Memory B cell (primary cell): ENCODE data around the gene NSMCE4A.
A peak's percentile ranks its signal among the peaks of the same experiment; 100 is the strongest.
"Not testable (repeated sequence)": the region's sequence is repeated elsewhere in the genome, so short reads cannot be mapped to it uniquely, and the experiment has no call there.

Experiments used
- ATAC-seq: fragments of 150-1000 bp; cut with Tn5 transposase; 2 replicates; pipeline ENCODE4 v1.10.0; 2021; ENCODE audit warnings: low read depth, mild to moderate bottlenecking, moderate library complexity
- DNase-seq, 2 donors: peaks; one replicate each; pipeline ENCODE4 v3.0.0; 2022; ENCODE audit warnings: low spot score in 2 of 2
- H3K27ac Mint-ChIP-seq: one replicate; pipeline ENCODE4 v1.8.0; 2022; ENCODE audit warnings: mild to moderate bottlenecking, moderate library complexity, mixed read lengths
- H3K27me3 Mint-ChIP-seq: one replicate; pipeline ENCODE4 v1.8.0; 2022; ENCODE audit warnings: mixed read lengths
- H3K36me3 Mint-ChIP-seq: one replicate; pipeline ENCODE4 v1.8.0; 2022; ENCODE audit warnings: mild to moderate bottlenecking, mixed read lengths
- H3K4me1 Mint-ChIP-seq: one replicate; pipeline ENCODE4 v1.8.0; 2022; ENCODE audit warnings: mixed read lengths
- H3K4me3 Mint-ChIP-seq: one replicate; pipeline ENCODE4 v1.8.0; 2022; ENCODE audit warnings: mild to moderate bottlenecking, moderate library complexity, mixed read lengths
- H3K9me3 Mint-ChIP-seq: one replicate; pipeline ENCODE4 v1.8.0; 2022; ENCODE audit warnings: mixed read lengths

NSMCE4A gene

DNA sequence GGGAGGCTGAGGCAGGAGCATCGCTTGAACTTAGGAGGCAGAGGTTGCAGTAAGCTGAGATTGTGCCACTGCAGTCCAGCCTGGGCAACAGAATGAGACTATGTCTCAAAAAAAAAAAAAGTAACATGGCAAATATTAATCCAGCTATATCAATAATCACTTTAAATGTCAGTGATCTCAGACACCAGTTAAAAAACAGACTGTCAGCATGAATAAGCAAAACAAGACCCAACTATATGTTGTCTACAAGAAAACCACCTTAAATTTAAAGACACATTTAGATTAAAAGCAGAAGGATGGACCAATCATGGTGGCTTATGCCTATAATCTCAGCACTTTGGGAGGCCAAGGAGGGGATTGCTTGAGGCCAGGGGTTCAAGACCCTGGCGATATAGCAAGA lies 38.7 kb downstream of the NSMCE4A start:
- Mint-ChIP-seq H3K27me3 (peaks cover 4% of the 10 kb centered on the region), H3K4me3 (no peak overlapping the region), H3K36me3 (no peaks in the 10 kb centered on the region), H3K27ac (no peak overlapping the region), H3K9me3 (no peaks in the 10 kb centered on the region), H3K4me1 (no peaks in the 10 kb centered on the region)
- DNase-seq = no peak
- ATAC-seq = no peak

- Mint-ChIP-seq H3K36me3 (no peaks in the 10 kb centered on the region), H3K4me1 (no peaks in the 10 kb centered on the region), H3K9me3 (no peaks in the 10 kb centered on the region), H3K27me3 (peaks cover 4% of the 10 kb centered on the region), H3K27ac (no peak overlapping the region), H3K4me3 (no peak overlapping the region)
- ATAC-seq (no peak), DNase-seq (no peak)
These were observed 39.3 kb downstream of the NSMCE4A start for GRCh38 chr10:121935702-121936101.

DNA sequence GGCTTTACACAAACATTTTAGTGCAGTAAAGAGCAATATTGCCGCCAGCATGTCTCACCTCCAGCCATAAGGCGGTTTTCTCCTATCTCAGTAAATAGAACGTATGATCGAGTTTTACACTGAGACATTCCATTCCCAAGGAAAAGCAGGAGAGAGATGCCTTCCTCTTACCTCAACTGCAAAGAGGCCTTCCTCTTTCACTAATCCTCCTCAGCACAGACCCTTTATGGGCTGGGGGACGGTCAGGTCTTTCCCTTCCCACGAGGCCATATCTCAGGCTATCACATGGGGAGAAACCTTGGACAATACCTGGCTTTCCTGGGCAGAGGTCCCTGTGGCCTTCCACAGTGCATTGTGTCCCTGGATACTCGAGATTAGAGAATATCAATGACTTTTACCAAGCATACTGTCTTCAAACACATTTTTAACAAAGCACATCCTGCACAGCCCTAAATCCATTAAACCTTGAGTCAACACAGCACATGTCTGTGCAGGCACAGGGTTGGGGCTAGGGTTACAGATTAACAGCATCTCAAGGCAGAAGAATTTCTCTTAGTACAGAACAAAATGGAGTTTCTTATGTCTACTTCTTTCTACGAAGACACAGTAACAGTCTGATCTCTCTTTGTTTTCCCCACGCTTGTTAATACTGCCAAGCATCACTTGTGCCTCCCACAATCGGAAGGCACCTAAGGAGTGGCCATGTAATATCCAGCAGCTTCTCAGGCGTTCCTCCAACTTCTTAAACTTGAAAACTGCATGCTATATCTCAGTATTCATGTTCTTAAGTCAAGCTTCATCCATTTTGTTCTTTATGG lies 44.5 kb downstream of the NSMCE4A start:
- not testable (repeated sequence) for DNase-seq, H3K27ac Mint-ChIP-seq, H3K36me3 Mint-ChIP-seq, H3K4me3 Mint-ChIP-seq, ATAC-seq, H3K27me3 Mint-ChIP-seq, H3K9me3 Mint-ChIP-seq
- peaks cover 12% of the 10 kb centered on the region for H3K4me1 Mint-ChIP-seq

DNA sequence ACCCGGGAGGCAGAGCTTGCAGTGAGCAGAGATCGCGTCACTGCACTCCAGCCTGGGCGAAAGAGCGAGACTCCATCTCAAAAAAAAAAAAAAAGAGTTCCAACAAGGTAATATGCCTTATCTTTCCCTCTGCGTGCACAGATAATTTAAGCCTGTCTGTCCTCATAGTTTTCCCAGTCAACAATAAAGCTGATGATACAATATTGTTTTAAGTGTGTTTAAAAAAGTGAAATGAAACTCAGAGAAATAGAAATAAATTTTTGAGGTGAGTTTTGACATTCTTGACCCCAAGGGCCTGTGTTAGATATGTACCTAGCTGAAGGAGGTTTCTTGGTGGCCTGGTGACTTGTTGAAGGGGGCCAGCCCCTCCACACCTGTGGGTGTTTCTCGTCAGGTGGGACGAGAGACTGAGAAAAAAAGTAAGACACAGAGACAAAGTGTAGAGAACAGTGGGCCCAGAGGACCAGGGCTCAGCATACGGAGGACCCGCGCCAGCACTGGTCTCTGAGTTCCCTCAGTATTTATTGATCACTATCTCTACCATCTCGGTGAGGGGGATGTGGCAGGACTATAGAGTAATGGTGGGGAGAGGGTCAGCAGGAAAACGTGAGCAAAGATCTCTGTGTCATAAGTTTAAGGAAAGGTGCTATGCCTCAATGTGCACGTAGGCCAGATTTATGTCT lies 45.3 kb downstream of the NSMCE4A start:
- not testable (repeated sequence) for ATAC-seq, H3K27ac Mint-ChIP-seq, DNase-seq, H3K4me3 Mint-ChIP-seq, H3K36me3 Mint-ChIP-seq, H3K27me3 Mint-ChIP-seq, H3K9me3 Mint-ChIP-seq
- peaks cover 15% of the 10 kb centered on the region for H3K4me1 Mint-ChIP-seq

DNA sequence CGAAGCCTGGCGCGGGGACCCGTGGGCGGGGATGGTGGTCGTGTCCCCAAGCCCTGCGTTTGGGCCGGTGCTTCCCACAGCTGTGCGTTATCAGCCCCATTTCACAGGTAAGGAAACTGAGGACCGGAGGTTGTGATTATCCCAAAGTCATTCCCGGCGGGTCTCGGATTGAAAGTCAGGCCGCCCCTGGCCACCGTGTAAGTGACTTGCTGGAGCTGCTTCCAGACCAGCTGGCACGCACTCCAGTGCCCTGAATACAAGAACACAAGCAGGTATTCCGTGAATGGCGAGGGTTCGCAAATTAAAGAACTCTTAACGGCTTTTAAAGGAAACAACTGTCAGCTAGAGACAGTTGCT lies 46.5 kb downstream of the NSMCE4A start:
- H3K9me3 Mint-ChIP-seq = no peaks in the 10 kb centered on the region
- DNase-seq (no peak), ATAC-seq (peak; percentile 2)
- no peaks in the 10 kb centered on the region for H3K36me3 Mint-ChIP-seq
- H3K27me3 Mint-ChIP-seq = no peaks in the 10 kb centered on the region
- H3K27ac Mint-ChIP-seq = peak overlapping the region; percentile 96
- H3K4me1 Mint-ChIP-seq = peaks cover 15% of the 10 kb centered on the region
- peak overlapping the region; percentile 96 for H3K4me3 Mint-ChIP-seq

DNA sequence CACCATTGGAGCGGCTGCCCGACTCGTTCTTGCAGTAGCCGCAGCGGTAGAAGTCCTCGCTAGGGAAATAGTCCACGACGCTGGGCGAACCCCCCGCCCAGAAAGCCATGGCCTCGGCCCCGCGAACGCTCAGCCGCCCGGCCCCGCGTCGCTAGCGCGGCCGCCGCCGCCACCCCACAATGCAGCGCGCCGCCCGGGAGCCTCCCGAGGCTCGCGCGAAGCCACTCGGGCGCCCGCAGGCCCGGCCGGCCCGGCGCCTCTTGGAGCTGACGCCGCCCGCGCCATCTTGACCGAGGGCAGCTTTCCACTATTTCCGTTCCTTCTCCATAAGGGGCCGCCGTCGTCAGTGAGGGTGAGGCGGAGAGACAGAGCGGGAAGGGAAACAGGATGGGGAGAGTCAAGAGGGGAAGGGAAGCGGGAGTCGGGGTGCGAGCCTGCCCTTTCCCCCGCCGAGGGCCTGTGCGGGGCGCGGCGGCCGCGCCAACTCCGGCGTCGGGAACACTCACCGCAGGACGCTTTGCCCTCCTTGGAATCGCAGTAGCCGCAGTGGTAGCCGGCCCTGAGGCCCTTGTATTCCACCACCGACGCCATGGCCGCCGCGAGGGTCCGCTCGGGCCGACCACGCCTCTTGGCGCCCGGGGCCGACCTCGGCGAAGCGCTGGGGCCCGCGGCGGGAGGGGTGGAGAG lies 47.0 kb downstream of the NSMCE4A start, which contains the start of gene ATE1:
Gene ATE1 (minus strand): TSS at position 191 of the 687 bp plus-strand sequence. CDS start 82 bp downstream, at position 109.
- no peaks in the 10 kb centered on the region for H3K27me3 Mint-ChIP-seq
- peak within 1 kb of the TSS; percentile 96 for H3K27ac Mint-ChIP-seq
- DNase-seq (peak; percentile 78 to 79), ATAC-seq (peak; percentile 95)
- H3K36me3 Mint-ChIP-seq = peaks cover under 1% of the 10 kb centered on the region
- peaks cover 15% of the 10 kb centered on the region for H3K4me1 Mint-ChIP-seq
- no peaks in the 10 kb centered on the region for H3K9me3 Mint-ChIP-seq
- H3K4me3 Mint-ChIP-seq = peak within 1 kb of the TSS; percentile 96

GRCh38 chr10:121927318-121927840 lies 47.6 kb downstream of the NSMCE4A start:
- Mint-ChIP-seq H3K27ac (peak overlapping the region; percentile 96), H3K27me3 (no peaks in the 10 kb centered on the region), H3K9me3 (no peaks in the 10 kb centered on the region), H3K36me3 (peaks cover 6% of the 10 kb centered on the region), H3K4me3 (peak overlapping the region; percentile 96), H3K4me1 (peaks cover 17% of the 10 kb centered on the region)
- no peak for DNase-seq
- ATAC-seq = peak; percentile 17

- ATAC-seq (no peak), DNase-seq (no peak)
- Mint-ChIP-seq H3K4me1 (peaks cover 17% of the 10 kb centered on the region), H3K36me3 (peaks cover 6% of the 10 kb centered on the region), H3K4me3 (peak overlapping the region; percentile 96), H3K27ac (peak overlapping the region; percentile 96), H3K9me3 (no peaks in the 10 kb centered on the region), H3K27me3 (no peaks in the 10 kb centered on the region)
These were observed 48.2 kb downstream of the NSMCE4A start for GRCh38 chr10:121926671-121927317.

DNA sequence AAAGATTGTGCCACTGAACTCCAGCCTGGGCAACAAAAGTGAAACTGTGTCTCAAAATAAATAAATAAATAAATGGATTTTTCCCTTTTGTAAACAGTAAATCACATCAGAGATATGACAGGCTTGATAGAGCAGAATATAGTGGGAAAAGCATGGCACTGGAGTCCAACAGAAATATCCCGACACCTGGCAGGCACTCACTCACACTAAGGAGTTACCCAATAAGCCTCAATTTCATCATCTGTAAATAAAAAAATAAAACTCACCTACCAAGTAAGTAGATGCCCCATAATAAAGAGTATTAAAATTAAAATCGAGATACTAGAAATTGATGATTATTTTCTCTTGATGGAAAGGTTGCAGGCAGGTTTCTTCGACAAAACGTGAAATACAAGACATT lies 48.9 kb downstream of the NSMCE4A start:
- no peak overlapping the region for H3K4me3 Mint-ChIP-seq
- no peaks in the 10 kb centered on the region for H3K9me3 Mint-ChIP-seq
- ATAC-seq (no peak), DNase-seq (no peak)
- H3K27ac Mint-ChIP-seq = no peak overlapping the region
- H3K4me1 Mint-ChIP-seq = peaks cover 17% of the 10 kb centered on the region
- no peaks in the 10 kb centered on the region for H3K27me3 Mint-ChIP-seq
- peaks cover 8% of the 10 kb centered on the region for H3K36me3 Mint-ChIP-seq

- H3K36me3 Mint-ChIP-seq = peaks cover 19% of the 10 kb centered on the region
- DNase-seq (no peak), ATAC-seq (no peak)
- H3K27me3 Mint-ChIP-seq = no peaks in the 10 kb centered on the region
- H3K4me1 Mint-ChIP-seq = peaks cover 12% of the 10 kb centered on the region
- no peak overlapping the region for H3K4me3 Mint-ChIP-seq
- H3K27ac Mint-ChIP-seq = no peak overlapping the region
- H3K9me3 Mint-ChIP-seq = no peaks in the 10 kb centered on the region
These were observed 53.6 kb downstream of the NSMCE4A start for GRCh38 chr10:121921238-121921931.

GRCh38 chr10:121919666-121920065 lies 55.4 kb downstream of the NSMCE4A start:
- peak overlapping the region; percentile 27 for H3K4me3 Mint-ChIP-seq
- no peaks in the 10 kb centered on the region for H3K9me3 Mint-ChIP-seq
- no peak overlapping the region for H3K27ac Mint-ChIP-seq
- H3K36me3 Mint-ChIP-seq = peaks cover 24% of the 10 kb centered on the region
- H3K4me1 Mint-ChIP-seq = peaks cover 13% of the 10 kb centered on the region
- no peaks in the 10 kb centered on the region for H3K27me3 Mint-ChIP-seq
- ATAC-seq (peak; percentile 45), DNase-seq (no peak)

GRCh38 chr10:121918800-121919199 lies 56.2 kb downstream of the NSMCE4A start:
- Mint-ChIP-seq H3K4me1 (peaks cover 14% of the 10 kb centered on the region), H3K36me3 (peaks cover 26% of the 10 kb centered on the region)
- not testable (repeated sequence) for H3K9me3 Mint-ChIP-seq, DNase-seq, H3K27ac Mint-ChIP-seq, H3K27me3 Mint-ChIP-seq, ATAC-seq, H3K4me3 Mint-ChIP-seq

GRCh38 chr10:121914661-121915060 lies 60.4 kb downstream of the NSMCE4A start:
- H3K4me3 Mint-ChIP-seq = no peak overlapping the region
- no peak overlapping the region for H3K27ac Mint-ChIP-seq

More at GRCh38 chr10:121914661-121915060, 60.4 kb downstream of the NSMCE4A start:
- DNase-seq (no peak), ATAC-seq (no peak)
- Mint-ChIP-seq H3K4me1 (peaks cover 11% of the 10 kb centered on the region), H3K36me3 (peaks cover 21% of the 10 kb centered on the region), H3K27me3 (no peaks in the 10 kb centered on the region), H3K9me3 (no peaks in the 10 kb centered on the region)
